ENCODE results near the gene MTA1.

MTA1 gene

GRCh38 chr14:105475269-105476096, 55.9 kb downstream of the MTA1 start:
- no peak overlapping the region for H4K12ac ChIP-seq (ENCODE audit: low read depth, low read length)
- peak overlapping the region; percentile 10 for H2BK12ac ChIP-seq (ENCODE audit: low read length)
- H3K4ac ChIP-seq (ENCODE audit: low read depth, low read length) = peak overlapping the region; percentile 4
- H3K36me3 ChIP-seq (ENCODE audit: control insufficient read depth in 1 of 2, insufficient read depth in 2 of 2, low read length in 2 of 2) = peaks cover 6 to 8% of the 10 kb centered on the region in 2 experiments
- H2AK5ac ChIP-seq (ENCODE audit: low read length) = no peak overlapping the region
- peak overlapping the region; percentile 80 for H3K4me3 ChIP-seq (ENCODE audit: low read depth, low read length)
- H3K79me1 ChIP-seq (ENCODE audit: low read length) = peaks cover 7% of the 10 kb centered on the region
- peak; percentile 44 for DNase-seq
- H3K18ac ChIP-seq (ENCODE audit: low read length) = peak overlapping the region; percentile 12
- H4K8ac ChIP-seq (ENCODE audit: low read depth, low read length) = no peak overlapping the region
- peaks cover 5% of the 10 kb centered on the region for H3K9me3 ChIP-seq (ENCODE audit: insufficient read depth, low read depth, low read length)
- peak overlapping the region; percentile 17 for H2AFZ ChIP-seq (ENCODE audit: insufficient read depth, low read length, poor library complexity)
- H3K4me2 ChIP-seq (ENCODE audit: low read length) = peak overlapping the region; percentile 83
- no peak overlapping the region for H3K27ac ChIP-seq (ENCODE audit: low read depth, low read length)
- no peak overlapping the region for H2BK5ac ChIP-seq (ENCODE audit: low read depth, low read length, poor library complexity)
- H3K14ac ChIP-seq (ENCODE audit: low read length) = peak overlapping the region; percentile 26
- no CpG with 5 or more reads among the region's 48 CpGs for WGBS (ENCODE audit: extremely low coverage, insufficient coverage, insufficient read length)
- H3K9ac ChIP-seq (ENCODE audit: low read length) = peak overlapping the region; percentile 45
- no peaks in the 10 kb centered on the region for H3K79me2 ChIP-seq (ENCODE audit: control insufficient read depth, insufficient read depth, low read length, poor library complexity)
- H3K27me3 ChIP-seq (ENCODE audit: insufficient read depth, low read length) = peaks cover 33% of the 10 kb centered on the region
- H2BK120ac ChIP-seq (ENCODE audit: insufficient read depth, low read length, poor library complexity) = peak overlapping the region; percentile 6
- H3K23ac ChIP-seq (ENCODE audit: low read length) = no peak overlapping the region
- H4K91ac ChIP-seq (ENCODE audit: low read depth, low read length) = peak overlapping the region; percentile 86
- peaks cover 10 to 26% of the 10 kb centered on the region in 2 experiments for H3K4me1 ChIP-seq (ENCODE audit: control insufficient read depth in 1 of 2, insufficient read depth in 2 of 2, low read length in 2 of 2)

- peaks cover 5% of the 10 kb centered on the region for H3K9me3 ChIP-seq (ENCODE audit: insufficient read depth, low read depth, low read length)
- H4K91ac ChIP-seq (ENCODE audit: low read depth, low read length) = no peak overlapping the region
- no peak overlapping the region for H3K23ac ChIP-seq (ENCODE audit: low read length)
- H3K79me1 ChIP-seq (ENCODE audit: low read length) = peaks cover 7% of the 10 kb centered on the region
- no peak overlapping the region for H4K8ac ChIP-seq (ENCODE audit: low read depth, low read length)
- no CpG with 5 or more reads among the region's 21 CpGs for WGBS (ENCODE audit: extremely low coverage, insufficient coverage, insufficient read length)
- no peak overlapping the region for H3K14ac ChIP-seq (ENCODE audit: low read length)
- H4K12ac ChIP-seq (ENCODE audit: low read depth, low read length) = no peak overlapping the region
- peaks cover 3% of the 10 kb centered on the region for H3K79me2 ChIP-seq (ENCODE audit: control insufficient read depth, insufficient read depth, low read length, poor library complexity)
- peaks cover 33% of the 10 kb centered on the region for H3K27me3 ChIP-seq (ENCODE audit: insufficient read depth, low read length)
- peaks cover 2 to 5% of the 10 kb centered on the region in 2 experiments for H3K36me3 ChIP-seq (ENCODE audit: control insufficient read depth in 1 of 2, insufficient read depth in 2 of 2, low read length in 2 of 2)
- H3K4me2 ChIP-seq (ENCODE audit: low read length) = peak overlapping the region; percentile 83
- no peak overlapping the region for H2AFZ ChIP-seq (ENCODE audit: insufficient read depth, low read length, poor library complexity)
- H2BK5ac ChIP-seq (ENCODE audit: low read depth, low read length, poor library complexity) = no peak overlapping the region
- peak overlapping the region; percentile 80 for H3K4me3 ChIP-seq (ENCODE audit: low read depth, low read length)
- no peak overlapping the region for H2AK5ac ChIP-seq (ENCODE audit: low read length)
- H3K4me1 ChIP-seq (ENCODE audit: control insufficient read depth in 1 of 2, insufficient read depth in 2 of 2, low read length in 2 of 2) = peaks cover 13 to 34% of the 10 kb centered on the region in 2 experiments
- peak in 1 of 2 donors; percentile 37 for DNase-seq
- peak overlapping the region; percentile 7 for H3K18ac ChIP-seq (ENCODE audit: low read length)
- H3K27ac ChIP-seq (ENCODE audit: low read depth, low read length) = no peak overlapping the region
- no peak overlapping the region for H3K9ac ChIP-seq (ENCODE audit: low read length)
- H2BK120ac ChIP-seq (ENCODE audit: insufficient read depth, low read length, poor library complexity) = no peak overlapping the region
- no peak overlapping the region for H2BK12ac ChIP-seq (ENCODE audit: low read length)
- H3K4ac ChIP-seq (ENCODE audit: low read depth, low read length) = no peak overlapping the region
Observed at GRCh38 chr14:105476097-105476830, 56.6 kb downstream of the MTA1 start.

- Histone ChIP-seq H3K9ac (ENCODE audit: low read length) (no peak overlapping the region), H3K23ac (ENCODE audit: low read length) (no peak overlapping the region), H2BK120ac (ENCODE audit: insufficient read depth, low read length, poor library complexity) (no peak overlapping the region), H4K12ac (ENCODE audit: low read depth, low read length) (no peak overlapping the region), H3K4ac (ENCODE audit: low read depth, low read length) (no peak overlapping the region), H3K4me1 (ENCODE audit: control insufficient read depth in 1 of 2, insufficient read depth in 2 of 2, low read length in 2 of 2) (peaks cover 16 to 37% of the 10 kb centered on the region in 2 experiments), H4K91ac (ENCODE audit: low read depth, low read length) (no peak overlapping the region), H3K27ac (ENCODE audit: low read depth, low read length) (no peak overlapping the region), H2AFZ (ENCODE audit: insufficient read depth, low read length, poor library complexity) (no peak overlapping the region), H2AK5ac (ENCODE audit: low read length) (no peak overlapping the region), H4K8ac (ENCODE audit: low read depth, low read length) (no peak overlapping the region), H2BK12ac (ENCODE audit: low read length) (no peak overlapping the region), H2BK5ac (ENCODE audit: low read depth, low read length, poor library complexity) (no peak overlapping the region), H3K36me3 (ENCODE audit: control insufficient read depth in 1 of 2, insufficient read depth in 2 of 2, low read length in 2 of 2) (peaks cover 2 to 5% of the 10 kb centered on the region in 2 experiments), H3K27me3 (ENCODE audit: insufficient read depth, low read length) (peaks cover 33% of the 10 kb centered on the region), H3K18ac (ENCODE audit: low read length) (no peak overlapping the region), H3K79me2 (ENCODE audit: control insufficient read depth, insufficient read depth, low read length, poor library complexity) (peaks cover 3% of the 10 kb centered on the region), H3K14ac (ENCODE audit: low read length) (no peak overlapping the region), H3K4me3 (ENCODE audit: low read depth, low read length) (peak overlapping the region; percentile 38), H3K79me1 (ENCODE audit: low read length) (peaks cover 9% of the 10 kb centered on the region), H3K4me2 (ENCODE audit: low read length) (no peak overlapping the region), H3K9me3 (ENCODE audit: insufficient read depth, low read depth, low read length) (peaks cover 5% of the 10 kb centered on the region)
- no CpG with 5 or more reads among the region's 16 CpGs for WGBS (ENCODE audit: extremely low coverage, insufficient coverage, insufficient read length)
- no peak for DNase-seq
Observed at GRCh38 chr14:105476831-105477659, 57.4 kb downstream of the MTA1 start.

Data from trophoblast cell (in vitro differentiated cells and primary cell).